HepG2 (cell line): ENCODE results near the gene BCAR3. TPM values are rescaled to one million over a fixed set of nuclear protein-coding genes. Genes with fewer than 3 reads are reported as not detected.
A peak's percentile ranks its signal among the peaks of the same experiment; 100 is the strongest.

Experiments
- ATAC-seq: fragments of 200-7000 bp; cut with Tn5 transposase; 3 replicates; pipeline ENCODE4 v1.9.1; 2020; ENCODE audit warnings: mild to moderate bottlenecking, moderate library complexity
- BruUV-seq: library from RNA; stranded (reverse); fragments of 400-500 nt; replicated peaks from 2 replicates; lab custom pipeline; 2021; lab: Mats Ljungman, UMichigan
- CTCF ChIA-PET: fragments of 300-600 bp; formaldehyde crosslinking; extraction: SDS; loops from one replicate; lab custom pipeline; 2021; ENCODE audit warnings: low total read pairs, inconsistent platforms, low intra/inter-chr PET ratio; lab: Yijun Ruan, JAX
- POLR2A ChIA-PET: fragments of 350-600 bp; sonication (Branson Sonifier 250); formaldehyde crosslinking; loops from one replicate; lab custom pipeline; 2020; ENCODE audit warnings: antibody characterized with exemption, inconsistent platforms; lab: Yijun Ruan, JAX
- DNase-seq: peaks from one replicate; pipeline ENCODE4 v3.0.0-alpha.2; 2015; ENCODE audit warnings: low spot score
- FAIRE-seq: peaks from 3 replicates; lab custom pipeline; 2011; peaks lifted over from hg19 to GRCh38; lab: Jason Lieb, UNC
- H2AFZ ChIP-seq: one replicate; pipeline ENCODE4 v1.6.1; 2011; ENCODE audit warnings: low read length, inconsistent platforms
- H3K27ac ChIP-seq: fragments of 300-600 bp; 3 replicates; pipeline ENCODE4 v1.8.0; 2011; ENCODE audit warnings: mixed run types, mild to moderate bottlenecking, mixed read lengths, low read length, inconsistent platforms; ENCODE audit not compliant: insufficient read depth; ENCODE audit errors: extremely low read length
- H3K27me3 ChIP-seq, 2 experiments: fragments of 200-600 bp in 1 of 2; 2 replicates in 1 of 2; 3 replicates in 1 of 2; pipeline versions ENCODE4 v1.6.0 to v1.8.0; 2011; ENCODE audit warnings: low read length in 2 of 2, mild to moderate bottlenecking in 2 of 2, moderate library complexity in 2 of 2, inconsistent platforms in 1 of 2; ENCODE audit not compliant: insufficient read depth in 2 of 2, control insufficient read depth in 1 of 2
- H3K36me3 ChIP-seq, 2 experiments: fragments of 200-600 bp in 1 of 2; replicated peaks in 1 of 2; 2 replicates in 1 of 2; 3 replicates in 1 of 2; pipeline versions ENCODE4 v1.5.1 to v1.8.0; 2011; ENCODE audit warnings: low read length in 2 of 2, inconsistent platforms in 1 of 2; ENCODE audit not compliant: insufficient read depth in 2 of 2, control insufficient read depth in 1 of 2
- H3K4me1 ChIP-seq: 2 replicates; pipeline ENCODE4 v1.5.1; 2012; ENCODE audit warnings: low read length, inconsistent platforms; ENCODE audit not compliant: insufficient read depth
- H3K4me2 ChIP-seq: 2 replicates; pipeline ENCODE4 v1.6.0; 2011; ENCODE audit warnings: low read depth, low read length, inconsistent platforms
- H3K4me3 ChIP-seq, 3 experiments: fragments of 200-600 bp in 1 of 3; sonication (generic), shearing (Covaris generic) in 1 of 3; replicated peaks in 1 of 3; 2 replicates each; pipeline ENCODE4 v1.5.1; 2011 to 2016; ENCODE audit warnings: low read length in 3 of 3, inconsistent platforms in 2 of 3, low read depth in 2 of 3, mild to moderate bottlenecking in 2 of 3, control low read depth in 1 of 3, mixed read lengths in 1 of 3; ENCODE audit not compliant: insufficient read depth in 1 of 3
- H3K79me2 ChIP-seq: one replicate; pipeline ENCODE4 v1.6.1; 2011; ENCODE audit warnings: low read length, inconsistent platforms; ENCODE audit not compliant: insufficient read depth
- H3K9ac ChIP-seq: 2 replicates; pipeline ENCODE4 v1.6.0; 2011; ENCODE audit warnings: mild to moderate bottlenecking, low read depth, low read length, inconsistent platforms; ENCODE audit not compliant: insufficient read depth
- H3K9me3 ChIP-seq: 2 replicates; pipeline ENCODE4 v1.5.1; 2012; ENCODE audit warnings: mild to moderate bottlenecking, low read length
- H4K20me1 ChIP-seq: 2 replicates; pipeline ENCODE4 v1.6.0; 2011; ENCODE audit warnings: inconsistent platforms, mild to moderate bottlenecking, low read length, moderate library complexity; ENCODE audit not compliant: insufficient read depth
- ATRX ChIP-seq: sonication (generic); formaldehyde crosslinking; IDR thresholded peaks from 2 replicates; pipeline ENCODE4 v1.4.0; 2020; ENCODE audit warnings: missing genetic modification reagents, borderline replicate concordance
- KDM1A ChIP-seq: IDR thresholded peaks from 2 replicates; pipeline ENCODE4 v1.6.1; 2016; ENCODE audit warnings: missing compliant biosample characterization
- KLF6 ChIP-seq: IDR thresholded peaks from 2 replicates; pipeline ENCODE4 v1.8.0; 2016; ENCODE audit warnings: missing biosample characterization, missing genetic modification reagents
- PCBP2 ChIP-seq: fragments of 200-400 bp; formaldehyde crosslinking; optimal IDR thresholded peaks from 2 replicates; pipeline ENCODE3; 2018; ENCODE audit warnings: low read length, low read depth; ENCODE audit not compliant: poor library complexity, severe bottlenecking
- STAT6 ChIP-seq: sonication (generic); formaldehyde crosslinking; IDR thresholded peaks from 2 replicates; pipeline ENCODE4 v1.4.0; 2020; ENCODE audit warnings: missing genetic modification reagents, mild to moderate bottlenecking, borderline replicate concordance
- THRA ChIP-seq: sonication (generic); formaldehyde crosslinking; IDR thresholded peaks from 2 replicates; pipeline ENCODE4 v1.4.0; 2020; ENCODE audit warnings: missing genetic modification reagents, borderline replicate concordance
- ZFP62 ChIP-seq: sonication (generic); formaldehyde crosslinking; IDR thresholded peaks from 2 replicates; pipeline ENCODE4 v1.4.0; 2020; ENCODE audit warnings: missing genetic modification reagents
- ZNF296 ChIP-seq: sonication (generic); formaldehyde crosslinking; conservative IDR thresholded peaks from 2 replicates; pipeline ENCODE4 v1.5.0; 2020; ENCODE audit warnings: mild to moderate bottlenecking, missing genetic modification reagents
- ZNF564 ChIP-seq: sonication (generic); formaldehyde crosslinking; IDR thresholded peaks from 2 replicates; pipeline ENCODE4 v1.8.1; 2023; ENCODE audit warnings: mild to moderate bottlenecking, missing genetic modification reagents
- ZNF850 ChIP-seq: sonication (generic); formaldehyde crosslinking; conservative IDR thresholded peaks from 2 replicates; pipeline ENCODE4 v1.9.0; 2021; ENCODE audit warnings: mild to moderate bottlenecking, missing genetic modification reagents
- ZSCAN30 ChIP-seq: sonication (generic); formaldehyde crosslinking; IDR thresholded peaks from 2 replicates; pipeline ENCODE4 v1.5.0; 2020; ENCODE audit warnings: mild to moderate bottlenecking, missing genetic modification reagents
- WGBS: methylation state at CpG from one replicate; pipeline ENCODE4 v1.1.6; 2017; ENCODE audit warnings: low lambda C conversion rate; 5-methylcytosine and 5-hydroxymethylcytosine counted together
- in situ Hi-C: cut with HindIII; loops from 2 replicates; pipeline ENCODE4 v1.10.0; 2017; ENCODE audit warnings: low pct_unique_long_range_greater_than_20kb; ENCODE audit not compliant: extremely low pct_ligation_motif_present
- intact Hi-C: fragments of 100-400 bp; cut with micrococcal nuclease; formaldehyde crosslinking; loops from one replicate; pipeline ENCODE4 v1.10.0; 2022; ENCODE audit not compliant: unreplicated experiment
- polyA plus RNA-seq, 8 experiments: library from polyadenylated mRNA; depleted of rRNA in 3 of 8; stranded (reverse) in 7 of 8; unstranded in 1 of 8; fragments of >200 nt; fragmentation: Illumina TruSeq in 4 of 8; extraction: Trizol in 4 of 8; gene quantifications; 2 replicates each; pipeline versions ENCODE4 v1.2.1 to v1.2.3, GENCODE V29; 2011 to 2016; ENCODE audit warnings: low read depth in 4 of 8, missing spikeins in 1 of 8, mixed read lengths in 1 of 8; ENCODE audit not compliant: insufficient read depth in 1 of 8
- total RNA-seq, 5 experiments: library from RNA; depleted of rRNA; stranded (reverse); fragments of >200 nt; fragmentation: Illumina TruSeq; extraction: Trizol; gene quantifications; 2 replicates each; pipeline ENCODE4 v1.2.3, GENCODE V29; 2016; ENCODE audit warnings: low read depth in 1 of 5
- TF ChIP-seq, protein P1 (sequence below): sonication (generic); formaldehyde crosslinking; IDR thresholded peaks from 2 replicates; pipeline ENCODE4 v1.9.0; 2021; ENCODE audit warnings: missing genetic modification reagents, borderline replicate concordance

Gene BCAR3
- total and polyA plus RNA-seq, 2 of the 13 experiments (the other 11 are each of a cell fraction or from before 2014, with no cell fraction given): 3.6 to 4.8 TPM

DNA sequence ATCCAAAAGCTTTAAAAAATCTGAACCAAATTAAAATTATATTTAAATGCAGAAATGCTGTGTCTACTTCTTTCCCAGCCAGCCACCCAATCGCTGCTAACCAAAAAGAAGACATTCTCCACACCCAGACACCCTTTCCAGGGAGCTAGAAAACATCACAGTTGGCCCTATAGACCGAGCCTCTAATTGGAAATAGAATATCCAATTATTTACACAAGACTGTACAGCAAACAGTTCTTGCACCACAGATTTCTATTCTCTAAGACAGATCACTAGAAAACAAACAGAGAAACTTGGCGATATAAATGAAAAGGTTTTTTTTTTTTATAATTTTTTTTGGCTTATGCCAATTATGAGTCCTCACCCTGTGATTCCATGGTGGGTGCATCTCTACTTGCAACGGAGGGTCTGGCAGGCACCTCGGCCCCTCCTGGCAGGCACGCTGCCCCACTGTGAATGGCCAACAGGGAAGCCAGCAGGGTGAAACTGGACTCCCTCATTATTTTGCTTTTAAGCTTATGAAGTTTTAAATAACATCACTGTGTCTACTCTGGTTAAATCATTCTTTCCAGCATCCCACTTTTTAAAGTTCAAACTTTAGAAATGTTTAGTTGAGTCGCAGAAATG is 29.2 kb downstream of the BCAR3 start:
- Histone ChIP-seq H3K36me3 (peaks cover 0 to 8% of the 10 kb centered on the region in 2 experiments; a peak in 1 of 5 replicates), H3K27ac (no peak overlapping the region), H3K79me2 (no peaks in the 10 kb centered on the region), H3K4me2 (no peak overlapping the region), H3K4me3 (no peak overlapping the region), H4K20me1 (no peaks in the 10 kb centered on the region), H3K27me3 (no peaks in the 10 kb centered on the region), H3K4me1 (peaks cover 13% of the 10 kb centered on the region), H3K9me3 (no peaks in the 10 kb centered on the region), H3K9ac (no peak overlapping the region), H2AFZ (no peak overlapping the region)
- TF ChIP-seq KLF6 (no peak), ATRX (CRISPR knock-in tag) (no peak), KDM1A (no peak), ZNF850 (CRISPR knock-in tag) (no peak), PCBP2 (no peak), ZNF564 (CRISPR knock-in tag) (no peak), ZSCAN30 (CRISPR knock-in tag) (no peak)
- no peak for DNase-seq
- POLR2A ChIA-PET: no interaction called here
- peak; percentile 57; the same call in 2 of the 3 replicates for ATAC-seq
- intact Hi-C loops (no loop called here), in situ Hi-C loops (no loop called here)
- no TSS peak for BruUV-seq
- CTCF ChIA-PET: no interaction called here
- WGBS: 77% methylated on average over 7 of the region's 7 CpGs
- no peak for FAIRE-seq

DNA sequence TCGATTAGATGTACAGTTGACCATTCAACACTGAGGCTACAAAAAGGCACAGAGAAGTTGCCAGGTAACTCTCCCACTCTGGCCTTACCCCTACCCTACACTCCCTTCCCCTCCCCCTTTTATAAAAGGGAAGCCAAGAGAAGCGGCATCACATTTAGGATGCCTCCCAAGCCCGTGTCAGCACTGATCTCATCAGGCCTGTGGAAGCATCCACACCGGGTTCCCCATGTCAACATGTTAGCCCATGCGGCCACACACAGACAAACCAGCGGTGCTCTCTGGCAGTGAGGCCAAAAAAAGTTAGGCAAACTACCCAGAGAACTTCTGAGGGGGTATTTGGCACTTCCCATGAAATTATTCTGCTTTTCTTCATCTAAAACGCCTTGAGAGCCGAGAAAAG is 29.9 kb downstream of the BCAR3 start:
- no peaks in the 10 kb centered on the region for H3K79me2 ChIP-seq
- H3K27me3 ChIP-seq: no peaks in the 10 kb centered on the region
- H3K4me3 ChIP-seq: no peak overlapping the region
- H3K9me3 ChIP-seq: no peaks in the 10 kb centered on the region
- H3K4me1 ChIP-seq: peaks cover 13% of the 10 kb centered on the region
- H4K20me1 ChIP-seq: no peaks in the 10 kb centered on the region
- CTCF ChIA-PET: no interaction called here
- H3K4me2 ChIP-seq: no peak overlapping the region
- DNase-seq: no peak
- peaks cover 0 to 8% of the 10 kb centered on the region in 2 experiments; a peak in 1 of 5 replicates for H3K36me3 ChIP-seq
- no peak overlapping the region for H2AFZ ChIP-seq
- intact Hi-C loops: no loop called here
- H3K9ac ChIP-seq: no peak overlapping the region
- POLR2A ChIA-PET: no interaction called here
- no peak overlapping the region for H3K27ac ChIP-seq
- BruUV-seq: no TSS peak
- 99% methylated on average over 8 of the region's 8 CpGs for WGBS
- FAIRE-seq: no peak
- in situ Hi-C loops: no loop called here
- no peak for ATAC-seq
- TF ChIP-seq THRA (CRISPR knock-in tag): no peak
- no peak for TF ChIP-seq STAT6
- no peak for TF ChIP-seq ZNF296
- TF ChIP-seq, protein P1, sequence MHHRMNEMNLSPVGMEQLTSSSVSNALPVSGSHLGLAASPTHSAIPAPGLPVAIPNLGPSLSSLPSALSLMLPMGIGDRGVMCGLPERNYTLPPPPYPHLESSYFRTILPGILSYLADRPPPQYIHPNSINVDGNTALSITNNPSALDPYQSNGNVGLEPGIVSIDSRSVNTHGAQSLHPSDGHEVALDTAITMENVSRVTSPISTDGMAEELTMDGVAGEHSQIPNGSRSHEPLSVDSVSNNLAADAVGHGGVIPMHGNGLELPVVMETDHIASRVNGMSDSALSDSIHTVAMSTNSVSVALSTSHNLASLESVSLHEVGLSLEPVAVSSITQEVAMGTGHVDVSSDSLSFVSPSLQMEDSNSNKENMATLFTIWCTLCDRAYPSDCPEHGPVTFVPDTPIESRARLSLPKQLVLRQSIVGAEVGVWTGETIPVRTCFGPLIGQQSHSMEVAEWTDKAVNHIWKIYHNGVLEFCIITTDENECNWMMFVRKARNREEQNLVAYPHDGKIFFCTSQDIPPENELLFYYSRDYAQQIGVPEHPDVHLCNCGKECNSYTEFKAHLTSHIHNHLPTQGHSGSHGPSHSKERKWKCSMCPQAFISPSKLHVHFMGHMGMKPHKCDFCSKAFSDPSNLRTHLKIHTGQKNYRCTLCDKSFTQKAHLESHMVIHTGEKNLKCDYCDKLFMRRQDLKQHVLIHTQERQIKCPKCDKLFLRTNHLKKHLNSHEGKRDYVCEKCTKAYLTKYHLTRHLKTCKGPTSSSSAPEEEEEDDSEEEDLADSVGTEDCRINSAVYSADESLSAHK: no peak
- TF ChIP-seq ZFP62 (CRISPR knock-in tag): no peak
